Measurements from ENCODE around the gene SLC34A3.

SLC34A3 gene

DNA sequence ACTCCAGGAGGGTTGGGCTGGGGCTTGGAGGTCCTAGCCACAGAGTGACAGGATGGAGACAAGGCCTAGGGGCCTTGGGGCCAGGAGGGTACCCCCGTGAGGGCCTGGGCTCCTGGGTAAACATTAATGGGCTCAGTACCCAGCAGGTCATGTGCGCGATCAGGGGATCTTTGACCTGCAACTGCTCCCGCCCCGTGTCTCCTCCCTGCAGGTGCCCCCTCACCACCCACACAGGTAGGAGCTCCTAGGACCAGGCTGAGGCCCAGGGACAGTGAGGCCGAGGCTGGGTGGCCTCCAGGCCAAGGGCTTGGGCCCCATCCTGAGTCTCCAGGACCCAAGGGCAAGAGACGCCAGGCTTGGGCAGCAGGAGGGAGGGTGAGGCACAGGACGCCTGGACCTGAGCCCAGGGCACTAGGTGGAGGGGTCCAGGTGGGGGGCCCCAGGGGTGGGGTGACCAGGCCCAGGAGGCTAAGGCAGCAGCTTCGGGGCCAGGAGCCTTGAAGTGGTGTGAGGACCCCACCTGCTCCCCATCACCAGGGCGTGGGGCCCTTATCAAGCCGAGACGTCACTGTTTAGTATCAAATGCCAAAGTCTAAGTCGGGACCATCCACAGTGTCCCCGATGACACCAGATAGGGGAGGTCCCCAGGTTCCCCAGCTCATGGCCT lies at the start of gene SLC34A3:
Gene SLC34A3 (plus strand): TSS at position 197 of the 667 bp plus-strand sequence. CDS start 802 bp downstream, outside the sequence.
- no peak for DNase-seq

DNA sequence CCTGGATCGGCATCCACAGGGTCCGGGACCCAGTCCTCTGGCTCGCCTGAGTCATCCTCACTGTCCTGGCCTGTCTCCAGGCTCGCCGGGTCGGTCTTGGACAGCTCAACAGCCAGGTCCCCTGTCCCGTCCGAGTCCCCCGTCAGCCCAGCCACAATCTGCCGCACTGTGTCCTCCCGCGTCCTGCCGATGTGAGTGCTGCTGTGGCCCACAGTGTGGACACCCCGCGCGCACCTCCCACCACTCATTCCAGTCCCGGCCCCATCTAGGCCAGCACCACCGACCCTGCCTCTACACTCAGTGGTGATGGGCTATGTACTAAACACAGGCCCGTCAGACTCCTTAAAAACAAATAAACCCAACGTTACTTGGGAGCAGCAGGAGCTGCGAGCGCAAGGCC lies 49.0 kb upstream of the SLC34A3 start:
- DNase-seq, result no peak

DNA sequence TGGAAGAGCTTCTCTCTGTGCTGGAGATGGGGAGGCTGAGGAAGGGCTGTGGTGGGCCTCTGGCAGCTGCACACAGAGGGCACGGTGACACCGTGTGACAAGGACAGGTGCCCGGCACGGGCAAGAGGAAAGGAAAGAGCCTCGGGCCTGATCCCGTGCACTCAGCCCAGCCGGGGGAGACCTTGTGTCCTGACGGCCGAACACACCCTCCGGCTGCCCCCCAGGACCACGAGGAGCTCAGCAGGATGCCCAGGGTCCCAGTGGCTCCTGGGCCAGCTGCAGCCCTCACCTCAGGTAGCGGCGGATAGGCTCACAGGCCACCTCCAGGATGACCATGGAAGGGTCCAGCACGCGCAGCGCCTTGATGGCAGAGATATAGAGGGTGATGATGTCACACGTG lies 47.9 kb upstream of the SLC34A3 start:
- no peak for DNase-seq

DNA sequence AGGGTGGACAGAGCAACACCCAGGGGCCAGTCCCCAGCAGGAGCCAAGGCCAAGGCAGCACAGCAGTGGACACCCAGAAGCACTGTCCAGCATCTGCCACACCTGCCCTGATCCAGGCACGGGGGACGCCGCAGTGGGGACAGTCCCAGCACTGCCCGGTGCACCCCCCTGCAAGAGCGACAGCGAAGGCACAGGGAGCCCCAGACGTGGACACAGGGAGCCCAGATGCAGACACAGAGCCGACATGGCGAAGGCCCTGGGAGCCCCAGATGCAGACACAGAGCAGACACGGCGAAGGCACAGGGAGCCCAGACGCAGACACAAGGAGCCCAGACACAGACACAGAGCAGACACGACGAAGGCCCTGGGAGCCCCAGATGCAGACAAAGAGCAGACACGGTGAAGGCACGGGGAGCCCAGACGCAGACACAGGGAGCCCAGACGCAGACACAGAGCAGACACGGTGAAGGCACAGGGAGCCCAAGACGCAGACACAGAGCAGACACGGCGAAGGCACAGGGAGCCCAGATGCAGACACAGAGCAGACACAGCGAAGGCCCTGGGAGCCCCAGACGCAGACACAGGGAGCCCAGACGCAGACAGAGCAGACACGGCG lies 46.6 kb upstream of the SLC34A3 start:
- no peak for DNase-seq

DNA sequence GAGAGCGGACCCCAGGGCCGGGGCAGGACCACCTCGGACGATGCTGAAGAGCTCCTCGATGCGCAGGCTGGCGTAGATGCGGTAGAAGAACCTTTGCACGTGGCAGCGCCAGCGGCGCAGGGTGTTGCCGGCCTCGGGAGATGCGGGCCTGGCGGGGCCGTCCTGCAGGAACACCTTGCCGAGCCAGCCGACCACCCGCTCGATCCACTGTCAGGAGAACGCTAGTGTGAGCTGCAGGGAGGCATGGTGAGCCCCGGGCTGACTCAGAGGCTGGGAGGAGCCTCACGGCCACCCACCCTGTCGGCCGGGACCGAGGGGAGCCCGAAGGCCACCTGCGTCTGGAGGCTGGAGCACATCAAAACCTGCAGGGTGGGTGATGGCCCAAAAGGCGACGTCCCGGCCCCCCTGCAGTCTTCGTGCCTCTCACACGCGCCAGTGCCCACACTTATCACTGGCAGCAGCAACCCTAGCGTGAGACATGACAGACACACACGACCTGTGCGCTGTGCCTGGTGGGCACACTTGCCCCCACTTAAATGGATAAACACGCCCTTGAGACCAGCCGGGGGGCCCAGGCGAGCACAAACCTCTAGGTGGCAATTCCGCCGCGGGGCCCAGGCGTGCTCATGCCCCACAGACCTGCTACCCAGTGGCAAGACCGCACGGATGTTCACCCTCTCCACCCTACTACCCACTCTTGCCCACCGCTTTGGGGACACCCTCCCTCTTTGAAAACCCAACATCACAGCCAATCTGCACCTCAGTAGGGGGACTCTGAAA lies 45.6 kb upstream of the SLC34A3 start:
- no peak for DNase-seq

DNA sequence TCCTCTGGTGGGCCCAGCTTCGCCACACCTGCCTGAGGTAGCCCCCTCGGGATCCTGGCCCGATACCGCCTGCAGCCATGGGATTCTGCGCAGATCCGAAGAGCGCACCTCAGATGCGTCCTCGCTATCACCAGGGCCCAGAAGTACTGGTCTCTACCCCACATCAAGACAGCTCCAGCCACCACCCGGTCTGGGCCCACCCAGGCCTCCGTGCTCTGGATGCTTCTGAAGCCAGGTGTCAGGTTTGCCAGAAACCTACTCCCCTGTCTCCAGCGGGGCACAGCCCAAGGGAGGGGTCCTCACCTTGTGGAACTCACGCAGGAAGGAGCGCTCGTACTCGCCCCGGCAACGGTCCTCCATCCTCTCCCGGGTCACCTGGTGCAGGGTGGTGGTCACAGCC lies 44.8 kb upstream of the SLC34A3 start:
- no peak for DNase-seq

DNA sequence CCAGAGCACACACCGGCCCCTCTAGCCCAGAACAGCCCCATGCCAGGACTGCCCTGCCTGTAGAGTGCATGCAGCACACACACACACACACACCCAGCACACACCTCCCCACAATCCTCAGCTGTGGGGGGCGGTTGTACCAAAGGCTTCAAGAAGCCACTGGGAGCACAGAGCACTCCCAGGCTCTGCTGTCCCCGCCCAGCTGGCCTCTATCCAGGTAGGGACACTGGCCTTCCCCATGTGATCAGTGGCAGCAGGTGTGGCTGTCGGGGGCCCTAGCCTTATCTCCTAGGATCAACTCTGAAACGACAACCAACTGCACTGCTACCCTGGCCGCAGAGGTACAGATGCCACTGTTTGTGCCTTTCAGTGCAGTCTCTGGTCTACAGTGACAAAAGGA lies 44.3 kb upstream of the SLC34A3 start:
- no peak for DNase-seq

DNA sequence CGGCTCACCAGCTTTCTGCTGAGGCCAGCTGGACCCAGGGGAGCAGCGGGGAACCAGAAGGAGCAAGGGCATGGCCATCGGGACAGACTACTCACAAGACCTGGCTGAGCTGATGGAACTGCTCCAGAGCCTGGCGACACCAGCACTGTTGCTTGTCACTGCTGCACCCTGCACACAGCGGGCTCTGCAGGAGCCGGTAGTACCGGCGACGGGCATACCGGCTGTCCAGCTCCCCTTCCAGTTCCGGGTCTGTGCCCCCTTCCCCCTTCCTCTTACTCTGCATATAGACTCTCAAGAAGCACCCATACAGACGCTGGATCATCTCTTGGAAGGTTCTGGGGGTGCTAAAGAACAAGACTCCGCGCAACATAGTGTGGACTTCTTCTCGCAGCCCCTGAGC lies 43.3 kb upstream of the SLC34A3 start:
- no peak for DNase-seq

DNA sequence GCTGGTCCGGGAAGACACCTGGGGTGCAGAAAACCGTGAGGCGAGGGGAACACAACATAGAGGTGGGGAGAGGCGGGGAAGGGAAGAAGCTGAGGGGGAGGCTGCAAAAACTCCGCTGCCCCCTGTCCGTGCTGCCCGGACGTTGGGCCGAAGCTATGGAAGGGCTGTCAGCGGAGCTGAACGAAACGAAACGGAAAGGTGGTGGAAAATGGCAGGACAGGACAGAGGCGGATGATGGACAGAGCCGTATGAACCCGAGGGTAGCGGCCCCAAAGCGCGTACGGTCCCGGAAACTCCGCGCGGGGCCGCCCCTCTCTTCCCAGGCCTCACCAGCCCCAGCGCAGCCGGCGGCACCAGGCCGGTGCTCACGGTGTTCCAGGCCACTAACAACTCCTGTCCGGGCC lies 42.6 kb upstream of the SLC34A3 start:
- no peak for DNase-seq

DNA sequence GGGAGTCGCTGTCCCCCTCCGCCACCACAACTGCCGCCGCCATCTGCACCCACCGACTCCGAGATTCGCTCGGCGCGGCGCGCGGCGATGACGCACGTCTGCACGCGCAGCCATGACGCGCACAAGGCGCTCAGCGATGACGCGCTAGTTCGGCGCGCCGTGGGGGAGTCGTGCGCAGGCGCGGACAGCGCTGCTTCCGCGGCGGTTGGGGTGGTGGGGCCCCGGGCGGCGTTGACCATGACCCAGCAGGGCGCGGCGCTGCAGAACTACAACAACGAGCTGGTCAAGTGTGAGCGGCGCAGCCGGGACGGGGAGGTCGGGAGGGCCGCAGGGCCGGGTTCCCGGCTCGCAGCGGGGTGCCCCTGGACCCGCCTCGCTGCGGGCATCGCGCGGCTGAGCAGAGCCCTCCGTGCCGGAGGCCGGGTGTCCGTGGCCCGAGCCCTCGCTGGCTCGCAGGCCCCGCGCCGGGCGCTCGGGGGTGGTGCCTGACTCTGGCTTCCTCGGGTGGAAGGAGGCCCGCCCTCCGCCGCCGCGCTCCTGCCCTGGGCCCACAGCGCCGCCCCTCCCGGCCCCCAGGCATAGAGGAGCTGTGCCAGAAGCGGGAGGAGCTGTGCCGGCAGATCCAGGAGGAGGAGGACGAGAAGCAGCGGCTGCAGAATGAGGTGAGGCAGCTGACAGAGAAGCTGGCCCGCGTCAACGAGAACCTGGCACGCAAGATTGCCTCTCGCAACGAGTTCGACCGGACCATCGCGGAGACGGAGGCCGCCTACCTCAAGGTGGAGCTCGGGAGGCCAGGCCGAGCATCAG lies 42.0 kb upstream of the SLC34A3 start, which contains the start of the genes ANAPC2 and SSNA1:
Gene ANAPC2 (minus strand): TSS at position 71 of the 807 bp plus-strand sequence. CDS start 28 bp downstream, at position 43.
Gene SSNA1 (plus strand): TSS at position 187 of the 807 bp plus-strand sequence. CDS start 51 bp downstream, at position 238.
- DNase-seq, result peak; percentile 90

DNA sequence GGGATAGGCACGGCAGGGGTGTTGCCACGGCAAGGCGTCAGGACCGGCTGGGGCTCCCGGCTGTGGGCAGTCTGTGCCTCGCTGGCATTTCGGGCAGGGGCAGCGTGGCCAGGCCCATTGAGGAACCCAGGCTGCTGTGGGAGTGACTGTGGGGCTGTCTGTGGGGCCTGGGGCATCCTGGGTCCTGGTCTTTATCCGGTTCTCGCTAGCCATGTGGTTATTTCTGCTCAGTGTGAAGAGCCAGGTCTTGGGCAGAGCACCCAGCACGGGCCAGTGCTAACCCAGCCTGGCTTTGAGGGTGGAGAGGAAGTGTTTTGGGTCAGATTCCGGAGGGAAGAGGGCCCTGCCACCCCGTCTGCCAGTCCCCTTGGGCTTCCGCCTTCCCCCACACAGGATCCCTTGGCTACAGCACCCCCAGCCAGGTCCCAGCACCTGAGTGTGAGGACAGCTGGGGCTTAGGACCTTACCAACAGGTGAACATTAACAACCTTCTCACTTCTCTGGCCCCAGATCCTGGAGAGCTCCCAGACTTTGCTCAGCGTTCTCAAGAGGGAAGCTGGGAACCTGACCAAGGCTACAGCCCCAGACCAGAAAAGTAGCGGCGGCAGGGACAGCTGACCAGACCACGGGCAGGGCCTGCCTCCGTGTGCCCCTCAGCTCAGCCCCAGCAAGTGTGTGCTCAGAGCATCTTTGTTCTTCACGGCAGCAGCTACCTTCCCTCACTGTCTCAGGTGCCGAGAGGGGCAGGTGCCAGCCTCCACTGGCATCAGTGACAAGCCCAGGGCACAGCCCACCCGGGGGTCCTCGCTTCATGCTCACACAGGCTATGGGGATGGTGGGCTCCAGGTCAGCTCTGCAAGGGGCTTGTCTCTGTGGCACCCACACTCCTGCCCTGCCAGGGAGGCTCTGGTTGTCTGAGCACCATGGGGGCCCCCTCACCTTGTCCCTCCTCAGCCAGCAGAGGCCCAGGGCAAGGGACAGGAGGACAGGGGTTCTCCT lies 41.1 kb upstream of the SLC34A3 start:
- no peak for DNase-seq

DNA sequence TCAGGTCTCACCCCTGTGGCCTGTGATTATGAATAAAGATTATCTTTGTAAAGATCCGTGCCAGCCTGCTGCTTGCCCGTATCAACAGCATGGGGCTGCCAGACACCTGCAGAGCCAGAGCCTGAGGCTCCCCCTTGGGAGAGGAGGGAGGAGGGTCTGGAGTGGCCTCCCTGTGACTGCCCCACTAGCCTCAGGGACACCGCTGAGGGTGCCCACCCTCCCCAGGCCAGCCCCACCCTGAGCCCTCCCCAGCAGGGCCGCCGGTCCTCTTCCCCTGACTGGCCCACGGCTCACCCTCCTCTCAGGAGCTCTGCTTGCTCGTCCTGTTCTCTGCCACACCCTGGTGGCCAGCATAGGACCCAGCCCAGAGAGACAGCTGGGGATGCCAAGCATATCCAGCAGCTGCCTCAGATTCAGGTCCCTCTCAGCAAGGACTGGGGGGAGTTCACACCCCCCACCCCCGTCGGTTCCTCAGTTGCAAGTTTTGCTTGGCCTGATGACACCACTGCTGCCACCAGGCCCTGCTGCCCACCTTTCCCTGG lies 40.3 kb upstream of the SLC34A3 start:
- DNase-seq, result no peak

DNA sequence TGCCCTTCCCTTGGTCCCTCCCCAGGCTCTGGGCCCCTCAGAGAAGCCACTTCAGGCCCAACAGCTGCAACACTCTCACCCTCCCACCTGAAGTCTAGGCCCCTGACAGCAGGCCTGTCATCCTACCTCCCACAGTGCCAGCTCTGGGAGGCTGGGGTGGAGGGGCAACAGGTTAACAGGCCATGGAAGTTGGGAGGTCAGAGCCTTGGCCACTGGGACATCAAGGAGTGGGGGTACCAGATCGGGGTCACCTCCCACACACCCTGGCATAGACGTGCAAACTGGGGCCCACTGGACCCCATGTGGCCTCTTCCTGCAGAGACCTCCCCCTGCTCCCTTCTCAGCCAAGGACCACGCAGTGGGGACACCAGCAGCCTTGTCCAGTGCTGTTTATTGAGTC lies 39.5 kb upstream of the SLC34A3 start:
- no peak for DNase-seq

DNA sequence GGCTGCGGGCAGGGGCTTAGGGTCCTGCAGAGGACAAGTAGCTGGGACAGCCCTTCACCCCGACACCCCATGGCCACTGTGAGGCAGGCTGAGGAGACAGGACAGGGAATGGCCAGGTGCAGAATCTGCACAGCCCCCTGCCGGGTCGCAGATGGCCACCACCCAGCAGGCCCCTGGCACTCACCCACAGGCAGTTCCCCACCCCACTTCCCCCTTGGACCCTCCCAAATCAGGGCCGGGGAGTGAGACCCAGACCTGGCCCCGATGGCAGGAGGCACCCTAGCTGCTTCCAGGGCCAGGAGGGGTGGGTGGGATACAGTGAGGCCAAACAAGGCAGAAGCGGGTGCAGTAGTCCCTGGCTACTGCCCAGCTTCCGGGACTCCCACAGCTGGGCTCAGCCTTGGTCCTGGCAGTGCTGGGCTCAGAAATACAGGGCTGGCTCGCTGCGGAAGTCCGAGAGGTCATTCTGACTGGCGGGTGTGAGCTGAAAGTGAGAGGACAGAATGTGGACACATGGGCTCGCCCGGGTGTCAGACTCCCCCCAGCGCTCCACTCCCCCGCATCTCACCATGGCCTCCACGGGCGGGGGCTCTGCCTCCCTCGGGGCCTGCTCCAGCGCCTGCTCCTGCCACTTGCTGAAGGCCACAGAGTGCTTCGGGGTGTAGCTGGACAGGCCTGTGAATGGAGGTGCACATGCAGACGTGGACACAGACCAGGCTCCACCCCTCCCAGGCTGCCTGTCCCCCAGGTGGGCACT lies 38.8 kb upstream of the SLC34A3 start:
- no peak for DNase-seq

DNA sequence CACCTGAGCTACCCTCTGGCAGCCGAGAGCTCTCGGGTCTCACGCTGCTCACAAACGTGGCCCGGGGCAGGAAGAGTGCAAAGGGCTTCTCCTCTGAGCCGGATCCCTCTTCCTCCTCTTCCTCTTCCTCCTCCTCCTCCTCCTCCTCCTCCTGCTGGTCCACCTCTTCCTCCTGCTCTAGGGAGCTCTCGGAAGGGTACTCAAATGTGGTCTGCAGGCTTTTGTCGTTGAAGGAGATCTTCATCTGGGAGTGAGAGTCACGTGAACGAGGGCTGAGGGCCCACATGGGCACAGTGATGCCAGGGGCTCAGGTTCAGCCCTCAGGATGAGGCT lies 38.3 kb upstream of the SLC34A3 start:
- DNase-seq, result no peak

DNA sequence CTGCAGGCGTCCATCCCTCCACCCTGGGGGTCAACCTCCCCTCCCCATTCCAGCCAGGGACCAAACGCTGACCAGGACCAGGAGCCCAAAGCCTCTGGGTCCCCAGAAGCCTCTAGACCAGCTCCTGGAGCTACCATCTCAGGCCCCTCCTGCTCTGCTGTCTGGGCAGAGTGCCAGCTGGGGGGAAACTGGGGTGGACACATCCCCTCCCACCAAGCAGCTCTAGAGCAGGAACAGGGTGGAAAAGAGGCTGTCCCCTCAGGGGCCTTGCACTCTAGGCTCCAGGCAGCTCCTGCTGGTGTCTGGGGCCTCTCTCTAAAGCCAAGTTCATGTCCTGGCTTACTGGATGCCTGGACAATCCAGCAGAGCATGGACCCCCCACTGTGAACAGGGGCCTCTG lies 37.8 kb upstream of the SLC34A3 start:
- DNase-seq, result no peak

DNA sequence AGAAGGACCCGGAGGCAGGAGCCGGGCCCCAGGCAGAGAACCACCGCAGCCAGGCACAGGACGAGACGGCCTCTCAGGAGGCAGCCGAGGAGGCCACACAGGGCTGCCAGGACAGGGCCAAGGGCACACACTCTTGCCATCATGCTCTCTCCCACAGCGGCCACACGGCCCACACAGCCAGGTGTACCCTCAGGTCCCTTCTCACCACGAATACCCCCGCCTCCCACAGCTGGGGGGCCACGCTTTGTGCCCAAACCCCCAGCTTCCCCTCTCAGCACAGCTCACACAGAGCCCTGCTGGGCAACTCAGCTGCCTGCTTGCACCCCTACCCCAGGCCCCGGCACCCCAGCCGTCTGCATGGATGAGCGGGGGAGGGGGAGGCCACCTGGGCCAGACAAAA lies 36.9 kb upstream of the SLC34A3 start:
- DNase-seq, result no peak

DNA sequence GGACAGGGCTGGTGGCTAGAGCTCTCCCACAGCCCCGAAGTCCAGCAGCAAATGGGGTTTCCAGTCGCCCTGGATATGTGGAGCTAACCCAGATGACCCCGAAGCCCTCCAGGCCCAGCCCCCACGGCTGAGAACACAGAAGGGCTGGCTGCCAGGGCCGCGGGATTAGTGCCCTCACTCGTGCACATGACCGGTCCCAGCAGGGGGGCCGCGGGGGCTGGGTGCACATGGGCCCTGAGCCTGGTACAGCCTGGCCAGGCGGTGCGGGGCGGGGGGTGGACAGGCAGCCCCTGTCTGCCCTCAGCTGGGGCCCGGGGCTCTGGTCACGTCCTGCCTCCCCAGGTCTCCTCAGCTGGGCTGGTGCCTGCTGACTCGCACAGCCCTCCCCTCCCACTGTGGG lies 36.3 kb upstream of the SLC34A3 start:
- no peak for DNase-seq

DNA sequence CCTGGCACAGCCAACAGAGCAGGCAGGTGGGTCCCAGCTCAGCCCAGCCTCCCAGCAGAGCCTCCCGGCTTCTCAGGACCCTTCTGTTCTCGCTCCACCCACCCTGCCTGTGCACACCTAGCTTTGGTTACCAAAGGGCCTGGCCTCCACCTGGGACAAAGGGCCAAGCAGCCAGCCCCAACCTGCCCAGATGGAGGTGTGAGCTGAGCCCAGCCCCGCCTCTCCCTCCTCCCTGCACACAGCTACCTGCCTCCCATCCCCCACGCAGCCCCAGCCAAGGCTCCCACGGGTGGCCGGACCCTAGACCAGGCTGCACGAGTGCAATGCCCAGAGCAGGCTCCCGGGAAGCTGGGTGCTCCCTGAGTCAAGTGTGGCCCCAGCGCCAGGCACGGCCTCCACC lies 35.8 kb upstream of the SLC34A3 start:
- no peak for DNase-seq

DNA sequence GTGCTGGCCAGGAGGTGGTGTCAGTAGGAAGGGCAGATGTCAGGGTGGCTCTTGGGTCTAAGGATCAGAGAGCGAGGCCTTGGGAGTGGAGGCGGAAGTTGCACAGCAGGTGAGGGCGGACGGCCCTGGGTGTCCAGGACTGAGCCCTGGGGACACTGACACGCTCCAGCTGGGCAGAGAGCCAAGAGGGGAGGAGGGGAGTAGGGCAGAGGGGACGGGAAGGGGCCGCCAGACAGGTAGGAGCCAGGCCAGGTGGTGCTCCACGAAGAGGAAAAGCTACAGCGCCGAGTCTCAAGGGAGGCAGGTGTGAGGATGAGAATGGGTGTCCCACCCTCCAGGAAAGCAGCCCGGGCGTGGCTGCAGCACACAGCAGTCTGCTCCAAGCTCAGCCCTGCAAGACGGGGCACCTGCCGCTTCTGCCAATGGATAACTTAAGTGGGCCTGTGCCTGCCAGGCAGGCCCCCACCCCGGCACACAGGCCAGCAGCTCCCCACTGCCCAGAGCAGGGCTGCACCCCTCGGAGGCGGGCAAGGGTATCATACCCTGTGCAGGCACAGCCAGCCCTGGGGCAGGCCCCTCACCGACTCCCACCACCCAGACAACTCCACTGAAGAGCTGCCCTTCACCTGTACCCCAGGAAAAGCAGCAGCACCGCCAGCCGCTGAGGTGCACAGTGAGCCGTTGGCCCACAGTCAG lies 35.0 kb upstream of the SLC34A3 start:
- DNase-seq, result no peak
